ENCODE measurements around the gene SETBP1.

Gene SETBP1

DNA sequence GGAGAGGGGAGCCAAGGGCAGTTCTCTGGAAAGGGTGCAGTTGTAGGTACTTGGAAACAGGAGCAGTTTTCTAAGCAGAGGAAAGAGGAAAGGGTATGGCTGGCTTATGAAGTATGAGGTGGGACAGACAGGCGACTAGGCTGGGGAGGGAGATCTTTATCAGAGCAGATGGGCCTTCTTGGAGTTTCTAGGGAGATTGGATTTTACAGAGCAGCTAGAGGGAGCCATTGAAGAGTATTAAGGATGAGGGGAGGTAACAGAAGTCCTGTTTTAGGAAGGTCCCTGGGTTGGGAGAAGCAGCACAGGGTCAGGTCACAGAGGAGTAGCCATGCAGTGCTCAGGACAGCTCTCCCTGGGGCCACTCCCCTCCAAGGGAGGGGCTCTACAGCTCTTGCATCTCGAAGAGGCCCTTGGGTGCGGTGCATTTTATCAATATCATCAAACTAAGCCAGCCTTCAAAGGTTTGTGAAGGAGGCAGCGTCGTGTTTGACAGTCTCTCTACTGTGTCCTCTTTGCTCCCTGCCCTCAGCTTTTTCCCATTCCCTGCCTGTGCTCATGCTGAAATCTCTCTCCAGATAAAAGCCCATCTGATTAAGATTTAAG is 154.3 kb downstream of the SETBP1 start:
- ATAC-seq = no peak
- TF ChIP-seq, protein P1, sequence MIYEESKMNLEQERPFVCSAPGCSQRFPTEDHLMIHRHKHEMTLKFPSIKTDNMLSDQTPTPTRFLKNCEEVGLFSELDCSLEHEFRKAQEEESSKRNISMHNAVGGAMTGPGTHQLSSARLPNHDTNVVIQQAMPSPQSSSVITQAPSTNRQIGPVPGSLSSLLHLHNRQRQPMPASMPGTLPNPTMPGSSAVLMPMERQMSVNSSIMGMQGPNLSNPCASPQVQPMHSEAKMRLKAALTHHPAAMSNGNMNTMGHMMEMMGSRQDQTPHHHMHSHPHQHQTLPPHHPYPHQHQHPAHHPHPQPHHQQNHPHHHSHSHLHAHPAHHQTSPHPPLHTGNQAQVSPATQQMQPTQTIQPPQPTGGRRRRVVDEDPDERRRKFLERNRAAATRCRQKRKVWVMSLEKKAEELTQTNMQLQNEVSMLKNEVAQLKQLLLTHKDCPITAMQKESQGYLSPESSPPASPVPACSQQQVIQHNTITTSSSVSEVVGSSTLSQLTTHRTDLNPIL (CRISPR knock-in tag; IDR thresholded peaks at IDR 0.05; ENCODE audit: low read depth) = no peak
- no peak for TF ChIP-seq CSDC2 (CRISPR knock-in tag; IDR thresholded peaks at IDR 0.05)

DNA sequence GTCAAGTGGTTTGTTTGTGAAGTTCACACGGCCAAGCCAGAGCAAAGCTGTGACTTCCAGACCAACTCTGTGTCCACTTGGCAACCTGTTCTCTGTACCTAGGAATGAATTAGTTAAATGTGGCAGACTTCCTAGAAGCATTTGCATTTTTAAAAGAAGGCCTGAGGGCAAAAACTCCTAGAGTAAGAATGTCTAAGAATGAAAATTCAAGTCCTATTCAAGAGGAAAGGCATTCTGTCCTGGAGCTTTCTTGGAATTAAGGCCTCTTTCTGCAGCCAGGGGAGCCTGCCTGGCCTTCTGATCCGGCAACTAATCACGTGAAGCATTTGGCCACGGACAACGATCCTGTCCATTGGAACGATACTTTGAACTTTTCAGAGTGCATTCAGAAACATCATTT is 155.0 kb downstream of the SETBP1 start:
- no peak for TF ChIP-seq CSDC2 (CRISPR knock-in tag; IDR thresholded peaks at IDR 0.05)
- no peak for ATAC-seq

DNA sequence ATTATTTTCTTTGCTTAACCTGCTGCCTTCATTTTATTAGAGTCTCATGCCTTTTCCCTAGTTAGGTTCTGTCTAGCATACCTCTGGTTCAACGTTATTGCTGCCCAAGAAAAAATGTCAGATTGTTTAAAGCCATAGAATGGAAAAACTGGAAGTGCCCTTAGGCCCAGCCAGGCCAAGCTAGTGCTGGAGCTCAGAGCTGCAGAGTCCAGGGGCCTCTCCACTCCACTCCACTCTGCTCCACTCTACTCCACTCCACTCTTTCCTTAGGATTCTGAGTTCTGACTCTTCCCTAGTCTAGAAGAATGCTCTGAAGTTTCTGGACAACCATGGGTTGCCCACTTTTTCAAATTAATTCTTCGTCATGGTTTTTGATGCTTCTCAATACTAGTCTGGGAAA is 155.6 kb downstream of the SETBP1 start:
- ATAC-seq = no peak
- TF ChIP-seq ZNF565 (CRISPR knock-in tag; conservative IDR thresholded peaks at IDR 0.05; ENCODE audit: low read depth) (no peak), ZNF8 (CRISPR knock-in tag; IDR thresholded peaks at IDR 0.05) (no peak)
- TF ChIP-seq, protein P2, sequence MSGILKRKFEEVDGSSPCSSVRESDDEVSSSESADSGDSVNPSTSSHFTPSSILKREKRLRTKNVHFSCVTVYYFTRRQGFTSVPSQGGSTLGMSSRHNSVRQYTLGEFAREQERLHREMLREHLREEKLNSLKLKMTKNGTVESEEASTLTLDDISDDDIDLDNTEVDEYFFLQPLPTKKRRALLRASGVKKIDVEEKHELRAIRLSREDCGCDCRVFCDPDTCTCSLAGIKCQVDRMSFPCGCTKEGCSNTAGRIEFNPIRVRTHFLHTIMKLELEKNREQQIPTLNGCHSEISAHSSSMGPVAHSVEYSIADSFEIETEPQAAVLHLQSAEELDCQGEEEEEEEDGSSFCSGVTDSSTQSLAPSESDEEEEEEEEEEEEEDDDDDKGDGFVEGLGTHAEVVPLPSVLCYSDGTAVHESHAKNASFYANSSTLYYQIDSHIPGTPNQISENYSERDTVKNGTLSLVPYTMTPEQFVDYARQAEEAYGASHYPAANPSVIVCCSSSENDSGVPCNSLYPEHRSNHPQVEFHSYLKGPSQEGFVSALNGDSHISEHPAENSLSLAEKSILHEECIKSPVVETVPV (CRISPR knock-in tag; IDR thresholded peaks at IDR 0.05) = no peak

DNA sequence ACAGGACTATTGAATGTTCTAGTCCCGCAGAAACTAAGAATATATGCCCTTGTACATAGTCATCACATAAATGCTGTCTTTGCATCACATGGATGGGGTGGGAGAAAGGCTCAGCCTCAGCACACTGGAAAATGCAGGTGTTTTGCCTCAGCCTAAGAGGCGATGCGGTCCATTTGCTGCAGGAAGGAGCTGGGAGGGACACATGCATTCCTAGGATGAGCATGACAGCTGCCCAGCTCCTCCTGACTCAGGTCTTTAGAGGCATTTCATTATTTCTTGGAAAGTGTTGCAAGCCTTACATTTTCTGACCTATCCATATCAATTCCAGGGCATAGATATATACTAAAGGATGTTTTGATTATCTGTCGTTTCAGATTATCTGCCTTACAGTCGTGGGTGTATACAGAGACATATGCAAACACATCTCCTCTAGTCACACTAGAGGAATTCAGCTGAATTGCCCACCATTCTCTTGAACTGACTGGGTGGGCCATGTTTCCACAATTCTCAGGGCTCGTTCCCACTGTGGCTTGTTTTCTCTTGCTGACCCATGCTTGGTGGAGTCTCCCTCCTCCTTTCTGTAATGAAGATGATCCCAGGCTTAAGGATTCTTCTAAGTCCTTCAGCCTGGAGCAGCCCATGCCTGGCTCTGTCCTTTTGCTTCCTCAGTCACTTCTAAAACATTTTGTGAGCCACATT is 156.9 kb downstream of the SETBP1 start:
- ATAC-seq = no peak
- TF ChIP-seq CSDC2 (CRISPR knock-in tag; IDR thresholded peaks at IDR 0.05) = no peak
- no peak for TF ChIP-seq ZFP3 (CRISPR knock-in tag; IDR thresholded peaks at IDR 0.05)

DNA sequence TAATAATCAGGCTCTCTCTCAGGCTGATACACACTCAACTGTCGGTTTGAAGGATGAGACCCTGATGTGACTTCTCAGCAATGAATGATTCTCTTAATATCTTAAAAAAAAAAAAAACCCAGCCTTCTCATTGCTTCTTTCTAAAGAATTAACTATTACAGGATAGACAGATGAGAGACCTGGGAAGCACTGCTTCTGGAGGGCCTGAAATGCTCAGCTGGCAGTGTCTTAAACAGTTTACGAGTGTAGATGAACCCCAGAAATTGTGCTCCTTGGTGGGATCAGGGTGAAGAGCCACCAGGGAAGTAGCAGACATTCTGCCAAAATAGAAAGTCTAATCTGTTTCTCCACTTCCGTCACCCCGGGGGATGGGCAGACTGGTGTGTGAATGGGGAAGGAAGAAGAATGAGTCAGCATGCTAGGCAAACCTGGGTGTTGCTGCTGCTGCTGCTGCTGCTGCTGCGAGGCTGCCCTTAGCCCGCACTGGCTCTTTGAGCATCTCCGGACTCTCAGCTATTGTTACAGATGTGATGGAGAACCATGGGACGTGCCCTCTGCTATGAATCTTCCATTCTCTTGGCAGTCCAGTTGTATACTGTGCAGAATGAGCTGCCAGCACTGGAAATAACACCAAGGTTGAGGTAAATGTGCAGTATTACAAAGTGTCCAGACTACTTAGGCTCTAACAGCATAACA is 158.4 kb downstream of the SETBP1 start:
- TF ChIP-seq, protein P3, sequence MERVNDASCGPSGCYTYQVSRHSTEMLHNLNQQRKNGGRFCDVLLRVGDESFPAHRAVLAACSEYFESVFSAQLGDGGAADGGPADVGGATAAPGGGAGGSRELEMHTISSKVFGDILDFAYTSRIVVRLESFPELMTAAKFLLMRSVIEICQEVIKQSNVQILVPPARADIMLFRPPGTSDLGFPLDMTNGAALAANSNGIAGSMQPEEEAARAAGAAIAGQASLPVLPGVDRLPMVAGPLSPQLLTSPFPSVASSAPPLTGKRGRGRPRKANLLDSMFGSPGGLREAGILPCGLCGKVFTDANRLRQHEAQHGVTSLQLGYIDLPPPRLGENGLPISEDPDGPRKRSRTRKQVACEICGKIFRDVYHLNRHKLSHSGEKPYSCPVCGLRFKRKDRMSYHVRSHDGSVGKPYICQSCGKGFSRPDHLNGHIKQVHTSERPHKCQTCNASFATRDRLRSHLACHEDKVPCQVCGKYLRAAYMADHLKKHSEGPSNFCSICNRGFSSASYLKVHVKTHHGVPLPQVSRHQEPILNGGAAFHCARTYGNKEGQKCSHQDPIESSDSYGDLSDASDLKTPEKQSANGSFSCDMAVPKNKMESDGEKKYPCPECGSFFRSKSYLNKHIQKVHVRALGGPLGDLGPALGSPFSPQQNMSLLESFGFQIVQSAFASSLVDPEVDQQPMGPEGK (CRISPR knock-in tag; IDR thresholded peaks at IDR 0.05; ENCODE audit: borderline replicate concordance) = no peak
- TF ChIP-seq ZNF8 (CRISPR knock-in tag; IDR thresholded peaks at IDR 0.05) = no peak
- peak; percentile 84 for ATAC-seq

DNA sequence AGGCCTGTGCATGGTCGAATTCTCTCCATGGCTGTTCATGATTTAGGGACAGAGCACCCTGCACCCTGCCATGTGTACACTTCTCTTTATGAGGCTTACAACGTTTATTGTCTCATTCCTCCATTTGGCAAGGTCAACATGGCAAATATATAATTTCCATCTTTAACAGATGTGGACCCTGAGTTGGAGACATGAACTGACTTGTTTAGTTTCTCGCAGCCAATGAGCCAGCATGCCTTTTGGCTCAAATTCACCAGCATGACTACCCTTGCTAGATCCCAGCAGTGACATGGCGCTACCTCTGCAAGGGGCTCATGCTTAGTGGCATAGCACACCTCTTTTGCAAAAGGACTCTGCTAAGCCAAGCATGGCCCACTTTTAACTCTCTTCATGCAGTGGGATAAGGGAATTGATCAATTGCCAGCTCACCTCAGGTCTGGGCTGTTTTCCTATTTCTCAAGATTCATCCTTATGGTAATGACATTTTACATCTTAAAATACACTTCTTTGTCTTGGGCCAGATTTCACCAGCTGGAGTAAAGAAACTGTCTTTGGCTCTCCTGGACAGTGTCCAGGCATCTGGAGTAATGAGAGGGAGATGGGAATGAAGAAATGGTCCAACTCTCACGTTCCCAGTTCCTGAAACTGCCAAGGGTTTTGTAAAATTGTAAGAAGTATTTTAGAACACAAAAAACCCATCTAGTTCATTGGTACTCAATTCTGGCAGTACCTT is 159.5 kb downstream of the SETBP1 start:
- ATAC-seq = no peak
- TF ChIP-seq, protein P1 (CRISPR knock-in tag; IDR thresholded peaks at IDR 0.05; ENCODE audit: low read depth) = no peak
- TF ChIP-seq TCF4 (CRISPR knock-in tag; IDR thresholded peaks at IDR 0.05; ENCODE audit: borderline replicate concordance) = no peak

DNA sequence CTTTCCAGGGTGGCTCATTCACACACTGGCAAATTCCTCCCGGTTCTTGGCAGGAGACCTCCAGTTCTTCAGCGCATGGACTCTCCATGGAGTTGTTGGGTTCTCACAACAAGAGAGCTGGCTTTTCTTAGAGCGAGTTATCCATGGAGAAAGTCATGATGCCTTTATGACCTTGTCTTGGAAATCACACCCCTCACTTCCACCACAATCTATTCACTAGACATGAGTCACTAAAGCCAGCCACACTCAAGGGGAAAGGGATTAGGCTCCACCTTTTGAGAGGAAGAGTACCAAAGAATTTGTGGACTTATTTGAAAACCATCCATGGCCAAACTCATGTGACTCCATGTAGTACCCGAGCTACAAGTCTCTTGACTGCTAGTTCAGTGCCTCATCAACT is 160.5 kb downstream of the SETBP1 start:
- no peak for ATAC-seq
- TF ChIP-seq BACH2 (CRISPR knock-in tag; IDR thresholded peaks at IDR 0.05; ENCODE audit: borderline replicate concordance) = no peak
- TF ChIP-seq, protein P4, sequence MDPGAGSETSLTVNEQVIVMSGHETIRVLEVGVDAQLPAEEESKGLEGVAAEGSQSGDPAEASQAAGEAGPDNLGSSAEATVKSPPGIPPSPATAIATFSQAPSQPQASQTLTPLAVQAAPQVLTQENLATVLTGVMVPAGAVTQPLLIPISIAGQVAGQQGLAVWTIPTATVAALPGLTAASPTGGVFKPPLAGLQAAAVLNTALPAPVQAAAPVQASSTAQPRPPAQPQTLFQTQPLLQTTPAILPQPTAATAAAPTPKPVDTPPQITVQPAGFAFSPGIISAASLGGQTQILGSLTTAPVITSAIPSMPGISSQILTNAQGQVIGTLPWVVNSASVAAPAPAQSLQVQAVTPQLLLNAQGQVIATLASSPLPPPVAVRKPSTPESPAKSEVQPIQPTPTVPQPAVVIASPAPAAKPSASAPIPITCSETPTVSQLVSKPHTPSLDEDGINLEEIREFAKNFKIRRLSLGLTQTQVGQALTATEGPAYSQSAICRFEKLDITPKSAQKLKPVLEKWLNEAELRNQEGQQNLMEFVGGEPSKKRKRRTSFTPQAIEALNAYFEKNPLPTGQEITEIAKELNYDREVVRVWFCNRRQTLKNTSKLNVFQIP (CRISPR knock-in tag; IDR thresholded peaks at IDR 0.05; ENCODE audit: borderline replicate concordance, low read depth) = no peak
- no peak for TF ChIP-seq OSR1 (CRISPR knock-in tag; IDR thresholded peaks at IDR 0.05)
- TF ChIP-seq, protein P2 (CRISPR knock-in tag; IDR thresholded peaks at IDR 0.05) = no peak
- TF ChIP-seq RARB (CRISPR knock-in tag; IDR thresholded peaks at IDR 0.05) = no peak
- no peak for TF ChIP-seq ZC3H10 (CRISPR knock-in tag; IDR thresholded peaks at IDR 0.05)
- TF ChIP-seq ZNF565 (CRISPR knock-in tag; conservative IDR thresholded peaks at IDR 0.05; ENCODE audit: low read depth) = no peak
- TF ChIP-seq ZFP3 (CRISPR knock-in tag; IDR thresholded peaks at IDR 0.05) = no peak
- TF ChIP-seq, protein P5, sequence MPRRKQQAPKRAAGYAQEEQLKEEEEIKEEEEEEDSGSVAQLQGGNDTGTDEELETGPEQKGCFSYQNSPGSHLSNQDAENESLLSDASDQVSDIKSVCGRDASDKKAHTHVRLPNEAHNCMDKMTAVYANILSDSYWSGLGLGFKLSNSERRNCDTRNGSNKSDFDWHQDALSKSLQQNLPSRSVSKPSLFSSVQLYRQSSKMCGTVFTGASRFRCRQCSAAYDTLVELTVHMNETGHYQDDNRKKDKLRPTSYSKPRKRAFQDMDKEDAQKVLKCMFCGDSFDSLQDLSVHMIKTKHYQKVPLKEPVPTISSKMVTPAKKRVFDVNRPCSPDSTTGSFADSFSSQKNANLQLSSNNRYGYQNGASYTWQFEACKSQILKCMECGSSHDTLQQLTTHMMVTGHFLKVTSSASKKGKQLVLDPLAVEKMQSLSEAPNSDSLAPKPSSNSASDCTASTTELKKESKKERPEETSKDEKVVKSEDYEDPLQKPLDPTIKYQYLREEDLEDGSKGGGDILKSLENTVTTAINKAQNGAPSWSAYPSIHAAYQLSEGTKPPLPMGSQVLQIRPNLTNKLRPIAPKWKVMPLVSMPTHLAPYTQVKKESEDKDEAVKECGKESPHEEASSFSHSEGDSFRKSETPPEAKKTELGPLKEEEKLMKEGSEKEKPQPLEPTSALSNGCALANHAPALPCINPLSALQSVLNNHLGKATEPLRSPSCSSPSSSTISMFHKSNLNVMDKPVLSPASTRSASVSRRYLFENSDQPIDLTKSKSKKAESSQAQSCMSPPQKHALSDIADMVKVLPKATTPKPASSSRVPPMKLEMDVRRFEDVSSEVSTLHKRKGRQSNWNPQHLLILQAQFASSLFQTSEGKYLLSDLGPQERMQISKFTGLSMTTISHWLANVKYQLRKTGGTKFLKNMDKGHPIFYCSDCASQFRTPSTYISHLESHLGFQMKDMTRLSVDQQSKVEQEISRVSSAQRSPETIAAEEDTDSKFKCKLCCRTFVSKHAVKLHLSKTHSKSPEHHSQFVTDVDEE (CRISPR knock-in tag; IDR thresholded peaks at IDR 0.05) = no peak

All from SK-N-SH treated with all-trans-retinoic acid at 6 μM for 48 hours (cell line).